Fibroblast of skin of right quadriceps (primary cell): ENCODE measurements around the gene LGI1.

Experiments
- DNase-seq: peaks from one replicate; pipeline ENCODE4 v3.0.0-alpha.2; 2013

LGI1 gene

GRCh38 chr10:93757801-93758507 is at the start of gene LGI1:
Gene LGI1, plus strand, starts transcription at chr10:93757936. Its CDS starts 209 bp downstream, at chr10:93758145.
- no peak for DNase-seq

GRCh38 chr10:93710333-93710909 is 47.3 kb upstream of the LGI1 start:
- DNase-seq, result no peak

- peak; percentile 20 for DNase-seq
Measured at GRCh38 chr10:93711891-93712290, 45.8 kb upstream of the LGI1 start.

GRCh38 chr10:93712593-93712992 is 45.1 kb upstream of the LGI1 start:
- DNase-seq, result no peak

- DNase-seq, result no peak
Measured at GRCh38 chr10:93715345-93715744, 42.4 kb upstream of the LGI1 start.

- DNase-seq, result no peak
Measured at GRCh38 chr10:93716766-93717165, 41.0 kb upstream of the LGI1 start.

GRCh38 chr10:93718937-93719725 is 38.6 kb upstream of the LGI1 start:
- DNase-seq, result no peak

GRCh38 chr10:93719901-93720300 is 37.8 kb upstream of the LGI1 start:
- DNase-seq, result no peak

- DNase-seq, result no peak
Measured at GRCh38 chr10:93722550-93722949, 35.2 kb upstream of the LGI1 start.

GRCh38 chr10:93723153-93723552 is 34.6 kb upstream of the LGI1 start:
- no peak for DNase-seq

- no peak for DNase-seq
Measured at GRCh38 chr10:93726024-93726423, 31.7 kb upstream of the LGI1 start.

GRCh38 chr10:93741367-93741766 is 16.4 kb upstream of the LGI1 start:
- DNase-seq, result no peak

GRCh38 chr10:93742633-93743349 is 14.9 kb upstream of the LGI1 start:
- no peak for DNase-seq

GRCh38 chr10:93745408-93746065 is 12.2 kb upstream of the LGI1 start:
- DNase-seq, result peak; percentile 22

GRCh38 chr10:93746844-93747284 is 10.9 kb upstream of the LGI1 start:
- peak; percentile 92 for DNase-seq

GRCh38 chr10:93749218-93749799 is 8.4 kb upstream of the LGI1 start:
- no peak for DNase-seq

- no peak for DNase-seq
Measured at GRCh38 chr10:93751124-93751523, 6.6 kb upstream of the LGI1 start.

- no peak for DNase-seq
Measured at GRCh38 chr10:93751832-93752231, 5.9 kb upstream of the LGI1 start.

GRCh38 chr10:93752761-93753160 is 5.0 kb upstream of the LGI1 start:
- DNase-seq, result peak; percentile 48

GRCh38 chr10:93753621-93754250 is 4.0 kb upstream of the LGI1 start:
- no peak for DNase-seq

GRCh38 chr10:93754761-93755160 is 3.0 kb upstream of the LGI1 start:
- no peak for DNase-seq
